Right renal pelvis (tissue), 4 donors: ENCODE measurements around the gene NEK11. TPM values are rescaled to one million over a fixed set of nuclear protein-coding genes. Genes with fewer than 3 reads are reported as not detected.

Experiments
- DNase-seq, 4 donors: peaks; one replicate each; pipeline ENCODE4 v3.0.0-alpha.2; 2013; ENCODE audit warnings: low read depth in 4 of 4, low spot score in 3 of 4, missing footprints in 1 of 4
- polyA plus RNA-seq, 4 donors: library from polyadenylated mRNA; unstranded; fragments of 120-200 nt; gene quantifications; one replicate each; pipeline ENCODE4 v1.2.1, GENCODE V29; 2013; ENCODE audit not compliant: insufficient read length in 4 of 4

NEK11 gene
- 10 to 100 TPM; 17.1 to 23.7 (median 20.8) TPM for polyA plus RNA-seq

- DNase-seq = peak; percentile 77 to 84 (median 78)
Measured at GRCh38 chr3:131026321-131027151, at the start of gene NEK11, which contains the start of gene ASTE1. TSS of gene NEK11 (plus strand) at chr3:131026877. CDS start at chr3:131029709, 2,832 bp downstream. TSS of gene ASTE1 (minus strand) at chr3:131026825. CDS start at chr3:131025306, 1,519 bp downstream.

GRCh38 chr3:130979117-130979516 lies 47.6 kb upstream of the NEK11 start:
- no peak for DNase-seq

GRCh38 chr3:130981469-130981868 lies 45.2 kb upstream of the NEK11 start:
- DNase-seq = no peak

GRCh38 chr3:130990282-130990681 lies 36.4 kb upstream of the NEK11 start:
- no peak for DNase-seq

GRCh38 chr3:130991126-130991525 lies 35.6 kb upstream of the NEK11 start:
- no peak for DNase-seq

GRCh38 chr3:130992344-130992743 lies 34.3 kb upstream of the NEK11 start:
- no peak for DNase-seq

- no peak for DNase-seq
Measured at GRCh38 chr3:130997289-130997688, 29.4 kb upstream of the NEK11 start.

- DNase-seq = no peak
Measured at GRCh38 chr3:131001071-131001470, 25.6 kb upstream of the NEK11 start.

GRCh38 chr3:131004603-131005002 lies 22.1 kb upstream of the NEK11 start:
- no peak for DNase-seq

GRCh38 chr3:131007256-131007655 lies 19.4 kb upstream of the NEK11 start:
- no peak for DNase-seq

- no peak for DNase-seq
Measured at GRCh38 chr3:131007782-131008181, 18.9 kb upstream of the NEK11 start.

- DNase-seq = no peak
Measured at GRCh38 chr3:131008326-131008725, 18.4 kb upstream of the NEK11 start.

- DNase-seq = no peak
Measured at GRCh38 chr3:131009698-131010097, 17.0 kb upstream of the NEK11 start.

- no peak for DNase-seq
Measured at GRCh38 chr3:131018970-131019369, 7.7 kb upstream of the NEK11 start.

- no peak for DNase-seq
Measured at GRCh38 chr3:131020122-131020693, 6.5 kb upstream of the NEK11 start.

GRCh38 chr3:131025539-131025938 lies 1.1 kb upstream of the NEK11 start:
- DNase-seq = no peak

- no peak for DNase-seq
Measured at GRCh38 chr3:131028844-131029243, 2.2 kb downstream of the NEK11 start.

GRCh38 chr3:131031660-131032059 lies 5.0 kb downstream of the NEK11 start:
- DNase-seq = no peak

GRCh38 chr3:131033480-131034080 lies 6.9 kb downstream of the NEK11 start:
- peak in 3 of 4 donors; percentile 20 to 31 (median 25) for DNase-seq

GRCh38 chr3:131036200-131036816 lies 9.6 kb downstream of the NEK11 start:
- no peak for DNase-seq

GRCh38 chr3:131036986-131037385 lies 10.3 kb downstream of the NEK11 start:
- no peak for DNase-seq
